Right lobe of liver (tissue), 4 donors: Measurements from ENCODE around the gene BEST1.

Source experiments
- CTCF ChIP-seq, 4 donors: fragments of 200-600 bp in 3 of 4; fragments of 450-650 bp in 1 of 4; IDR thresholded peaks; one replicate each; pipeline versions ENCODE4 v1.5.1 to v1.8.0; 2016 to 2022; ENCODE audit warnings: antibody characterized with exemption in 4 of 4, mild to moderate bottlenecking in 2 of 4
- POLR2A ChIP-seq: fragments of 450-650 bp; IDR thresholded peaks from one replicate; pipeline ENCODE4 v1.6.1; 2017; ENCODE audit warnings: antibody characterized with exemption, mild to moderate bottlenecking
- donor health status: DM: no; HTN: no; CAD: no.
- donor health status: DM: no; HTN: no; CAD: no.
- donor health status: DM: no; HTN: yes; CAD: no.

DNA sequence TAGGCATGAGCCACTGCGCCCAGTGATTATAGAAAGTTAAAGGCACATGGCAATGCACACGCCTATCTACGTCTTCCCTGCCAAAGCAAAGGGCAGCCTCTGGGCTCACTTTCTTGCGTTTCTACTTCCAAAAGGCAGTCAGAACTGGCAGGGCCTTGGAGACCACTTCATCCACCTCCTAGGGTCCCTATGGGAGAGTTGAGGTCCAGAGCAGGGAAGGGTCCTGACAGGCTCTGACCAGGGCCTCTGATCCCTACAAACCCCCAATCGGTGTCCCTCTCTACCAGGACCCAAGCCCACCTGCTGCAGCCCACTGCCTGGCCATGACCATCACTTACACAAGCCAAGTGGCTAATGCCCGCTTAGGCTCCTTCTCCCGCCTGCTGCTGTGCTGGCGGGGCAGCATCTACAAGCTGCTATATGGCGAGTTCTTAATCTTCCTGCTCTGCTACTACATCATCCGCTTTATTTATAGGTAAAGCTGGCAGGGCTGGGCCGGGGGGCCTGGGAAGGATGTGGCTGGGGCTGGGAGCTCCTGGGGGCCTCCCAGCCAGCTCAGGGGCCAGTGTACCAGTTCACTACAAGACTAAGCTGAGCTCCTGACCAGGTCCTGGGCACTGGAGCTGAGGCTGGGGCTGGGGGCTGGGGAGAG lies 1.5 kb downstream of the BEST1 start:
- TF ChIP-seq CTCF (IDR thresholded peaks at IDR 0.05) (no peak), POLR2A (no peak)
